ENCODE results near the gene PADI1.
"Not testable (repeated sequence)": the region's sequence is repeated elsewhere in the genome, so short reads cannot be mapped to it uniquely, and the experiment has no call there.

DNA sequence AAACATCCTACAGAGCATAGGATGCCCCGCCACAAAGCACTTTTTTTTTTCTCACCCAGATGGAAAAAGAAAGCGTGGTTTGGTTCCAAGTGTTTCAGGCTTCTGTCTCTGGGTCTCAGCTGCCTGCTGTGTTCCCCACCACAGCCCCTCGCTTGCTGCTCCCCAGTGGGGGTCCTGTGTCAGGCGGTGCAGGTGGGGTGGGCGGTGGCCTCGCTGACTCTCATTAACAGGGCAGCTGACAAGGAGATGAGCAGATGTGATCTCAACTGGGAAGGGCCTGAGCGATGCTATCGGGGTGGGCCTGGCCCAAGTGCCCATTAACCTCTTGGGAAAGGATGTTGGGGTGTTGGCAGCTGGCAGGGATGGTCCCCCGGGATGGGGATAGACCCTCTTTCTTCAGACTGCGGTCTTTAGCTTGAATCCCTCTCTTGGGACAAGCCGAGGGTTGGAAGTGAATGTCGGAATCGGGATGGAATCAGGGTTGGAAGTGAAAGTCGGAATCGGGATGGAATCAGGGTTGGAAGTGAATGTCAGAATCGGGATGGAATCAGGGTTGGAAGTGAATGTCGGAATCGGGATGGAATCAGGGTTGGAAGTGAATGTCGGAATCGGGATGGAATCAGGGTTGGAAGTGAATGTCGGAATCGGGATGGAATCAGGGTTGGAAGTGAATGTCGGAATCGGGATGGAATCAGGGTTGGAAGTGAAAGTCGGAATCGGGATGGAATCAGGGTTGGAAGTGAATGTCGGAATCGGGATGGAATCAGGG is 36.3 kb downstream of the PADI1 start:
- not testable (repeated sequence) for TF ChIP-seq CTCF, MYC (IDR thresholded peaks at IDR 0.05; ENCODE audit: low read depth, low read length)
